IPS-NIHi7 (cell line): ENCODE data around the gene PAX7.

ENCODE experiments used
- DNase-seq: peaks from one replicate; pipeline ENCODE4 v3.0.0; 2012; ENCODE audit warnings: mixed read lengths; ENCODE audit errors: extremely low spot score

PAX7 gene

GRCh38 chr1:18640228-18641004, 9.8 kb downstream of the PAX7 start:
- no peak for DNase-seq

GRCh38 chr1:18641005-18641941, 10.6 kb downstream of the PAX7 start:
- no peak for DNase-seq

- no peak for DNase-seq
These were observed 11.8 kb downstream of the PAX7 start for GRCh38 chr1:18642278-18643095.

- no peak for DNase-seq
These were observed 12.7 kb downstream of the PAX7 start for GRCh38 chr1:18643154-18644012.

GRCh38 chr1:18644013-18644399, 13.4 kb downstream of the PAX7 start:
- no peak for DNase-seq

GRCh38 chr1:18644446-18644845, 13.8 kb downstream of the PAX7 start:
- DNase-seq = no peak

- DNase-seq = no peak
These were observed 14.5 kb downstream of the PAX7 start for GRCh38 chr1:18644973-18645746.

GRCh38 chr1:18645747-18646090, 15.1 kb downstream of the PAX7 start:
- DNase-seq = no peak

GRCh38 chr1:18646091-18646785, 15.6 kb downstream of the PAX7 start:
- no peak for DNase-seq

- no peak for DNase-seq
These were observed 16.3 kb downstream of the PAX7 start for GRCh38 chr1:18646786-18647410.

GRCh38 chr1:18647681-18648214, 17.1 kb downstream of the PAX7 start:
- DNase-seq = no peak

- no peak for DNase-seq
These were observed 19.2 kb downstream of the PAX7 start for GRCh38 chr1:18649693-18650370.

- no peak for DNase-seq
These were observed 21.1 kb downstream of the PAX7 start for GRCh38 chr1:18651713-18652112.

- no peak for DNase-seq
These were observed 22.1 kb downstream of the PAX7 start for GRCh38 chr1:18652791-18653190.

GRCh38 chr1:18653367-18653766, 22.7 kb downstream of the PAX7 start:
- DNase-seq = no peak

GRCh38 chr1:18653916-18654315, 23.3 kb downstream of the PAX7 start:
- DNase-seq = no peak

GRCh38 chr1:18654599-18654998, 24.0 kb downstream of the PAX7 start:
- no peak for DNase-seq

- no peak for DNase-seq
These were observed 27.0 kb downstream of the PAX7 start for GRCh38 chr1:18657506-18658201.
